Calu3 (cell line): ENCODE measurements around the gene SLC2A13. TPM values are rescaled to one million over a fixed set of nuclear protein-coding genes. Genes with fewer than 3 reads are reported as not detected.
"Not testable (repeated sequence)": the region's sequence is repeated elsewhere in the genome, so short reads cannot be mapped to it uniquely, and the experiment has no call there.

Experiments used
- BruUV-seq: library from RNA; stranded (reverse); fragments of 400-500 nt; replicated peaks from 2 replicates; lab custom pipeline; 2021; lab: Mats Ljungman, UMichigan
- CTCF ChIA-PET: fragments of 300-600 bp; sonication (Branson Sonifier 250); formaldehyde crosslinking; loops from one replicate; lab custom pipeline; 2022; ENCODE audit warnings: antibody characterized with exemption; lab: Charles Lee
- DNase-seq: peaks from one replicate; pipeline ENCODE4 v3.0.0; 2022
- H3K27ac Mint-ChIP-seq: one replicate; pipeline ENCODE4 v1.8.0; 2022; ENCODE audit warnings: mixed read lengths; ENCODE audit not compliant: unreplicated experiment
- H3K27me3 Mint-ChIP-seq: one replicate; pipeline ENCODE4 v1.8.0; 2022; ENCODE audit warnings: mixed read lengths; ENCODE audit not compliant: unreplicated experiment
- H3K36me3 Mint-ChIP-seq: one replicate; pipeline ENCODE4 v1.8.0; 2022; ENCODE audit warnings: mild to moderate bottlenecking, moderate library complexity, mixed read lengths; ENCODE audit not compliant: insufficient read depth, unreplicated experiment
- H3K4me1 Mint-ChIP-seq: one replicate; pipeline ENCODE4 v1.8.0; 2022; ENCODE audit warnings: mild to moderate bottlenecking, low read depth, mixed read lengths; ENCODE audit not compliant: unreplicated experiment
- H3K4me3 Mint-ChIP-seq: one replicate; pipeline ENCODE4 v1.8.0; 2022; ENCODE audit warnings: mild to moderate bottlenecking, low read depth, moderate library complexity, mixed read lengths; ENCODE audit not compliant: unreplicated experiment
- H3K9me3 Mint-ChIP-seq: one replicate; pipeline ENCODE4 v1.8.0; 2022; ENCODE audit warnings: low read depth, mixed read lengths; ENCODE audit not compliant: unreplicated experiment
- intact Hi-C: fragments of 100-400 bp; cut with micrococcal nuclease; formaldehyde crosslinking; loops from one replicate; pipeline ENCODE4 v1.10.0; 2022; ENCODE audit not compliant: unreplicated experiment
- total RNA-seq: library from RNA; stranded (reverse); gene quantifications from 2 replicates; pipeline ENCODE4 v1.2.3, GENCODE V29; 2022
- TF ChIP-seq, protein P1 (sequence below): fragments of 200-600 bp; IDR thresholded peaks from one replicate; pipeline ENCODE4 v1.8.0; 2022; ENCODE audit warnings: antibody characterized with exemption; ENCODE audit not compliant: unreplicated experiment

SLC2A13 gene
- total RNA-seq, 1 experiment from 2014 or later = 9.4 TPM

DNA sequence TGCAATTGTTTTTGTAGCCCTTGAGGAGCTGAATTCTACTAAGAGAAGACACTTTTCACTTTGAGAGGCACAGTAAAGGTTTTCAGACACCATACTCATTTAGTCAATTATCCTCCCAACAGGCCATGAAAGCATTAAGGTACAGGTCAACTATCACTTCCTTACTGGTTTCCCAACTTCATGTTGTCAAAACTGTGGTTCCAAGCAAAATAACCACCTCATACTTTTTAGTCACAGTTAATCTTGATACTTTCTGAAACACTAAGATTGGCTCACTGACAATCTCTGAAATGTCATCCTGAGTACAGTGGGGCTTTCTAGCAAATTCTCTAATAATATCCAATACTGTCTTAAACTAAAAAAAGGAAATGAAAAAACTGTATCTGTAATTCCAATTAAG lies 71.7 kb downstream of the SLC2A13 start:
- CTCF ChIA-PET = no interaction called here
- no peak overlapping the region for H3K4me3 Mint-ChIP-seq
- DNase-seq = no peak
- peaks cover 9% of the 10 kb centered on the region for H3K4me1 Mint-ChIP-seq
- H3K27ac Mint-ChIP-seq = no peak overlapping the region
- TF ChIP-seq, protein P1, sequence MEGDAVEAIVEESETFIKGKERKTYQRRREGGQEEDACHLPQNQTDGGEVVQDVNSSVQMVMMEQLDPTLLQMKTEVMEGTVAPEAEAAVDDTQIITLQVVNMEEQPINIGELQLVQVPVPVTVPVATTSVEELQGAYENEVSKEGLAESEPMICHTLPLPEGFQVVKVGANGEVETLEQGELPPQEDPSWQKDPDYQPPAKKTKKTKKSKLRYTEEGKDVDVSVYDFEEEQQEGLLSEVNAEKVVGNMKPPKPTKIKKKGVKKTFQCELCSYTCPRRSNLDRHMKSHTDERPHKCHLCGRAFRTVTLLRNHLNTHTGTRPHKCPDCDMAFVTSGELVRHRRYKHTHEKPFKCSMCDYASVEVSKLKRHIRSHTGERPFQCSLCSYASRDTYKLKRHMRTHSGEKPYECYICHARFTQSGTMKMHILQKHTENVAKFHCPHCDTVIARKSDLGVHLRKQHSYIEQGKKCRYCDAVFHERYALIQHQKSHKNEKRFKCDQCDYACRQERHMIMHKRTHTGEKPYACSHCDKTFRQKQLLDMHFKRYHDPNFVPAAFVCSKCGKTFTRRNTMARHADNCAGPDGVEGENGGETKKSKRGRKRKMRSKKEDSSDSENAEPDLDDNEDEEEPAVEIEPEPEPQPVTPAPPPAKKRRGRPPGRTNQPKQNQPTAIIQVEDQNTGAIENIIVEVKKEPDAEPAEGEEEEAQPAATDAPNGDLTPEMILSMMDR = no peak
- H3K27me3 Mint-ChIP-seq = no peaks in the 10 kb centered on the region
- no peaks in the 10 kb centered on the region for H3K36me3 Mint-ChIP-seq
- intact Hi-C loops = loop anchor here (5.0 kb wide), 1 partner anchor 73 kb away; the partner anchor contains the start of gene SLC2A13
- no TSS peak for BruUV-seq
- no peaks in the 10 kb centered on the region for H3K9me3 Mint-ChIP-seq

DNA sequence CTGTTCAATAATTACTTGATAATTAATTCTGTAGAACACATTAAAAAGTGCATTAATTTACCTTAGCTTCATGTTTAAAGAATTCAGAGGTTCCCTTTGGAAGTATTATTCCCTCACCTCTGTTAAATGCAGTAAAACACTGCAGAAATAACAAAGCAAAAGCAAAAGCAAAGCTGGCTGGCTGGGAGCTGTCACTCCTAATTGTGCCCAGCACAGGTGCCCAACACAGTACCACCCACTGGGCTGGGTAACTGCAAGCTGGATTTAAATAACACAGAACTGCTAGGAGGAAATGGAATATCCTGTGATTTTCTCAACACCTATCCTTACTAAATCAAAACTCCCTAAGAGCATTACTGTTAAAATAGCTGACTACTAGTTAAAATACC lies 72.6 kb downstream of the SLC2A13 start:
- Mint-ChIP-seq H3K27me3 (no peaks in the 10 kb centered on the region), H3K36me3 (no peaks in the 10 kb centered on the region), H3K4me3 (no peak overlapping the region), H3K27ac (no peak overlapping the region), H3K4me1 (peaks cover 9% of the 10 kb centered on the region), H3K9me3 (no peaks in the 10 kb centered on the region)
- no TSS peak for BruUV-seq
- DNase-seq = no peak
- intact Hi-C loops = loop anchor here (5.0 kb wide), 1 partner anchor 74 kb away; the partner anchor contains the start of gene SLC2A13
- TF ChIP-seq, protein P1 = no peak
- CTCF ChIA-PET = no interaction called here

DNA sequence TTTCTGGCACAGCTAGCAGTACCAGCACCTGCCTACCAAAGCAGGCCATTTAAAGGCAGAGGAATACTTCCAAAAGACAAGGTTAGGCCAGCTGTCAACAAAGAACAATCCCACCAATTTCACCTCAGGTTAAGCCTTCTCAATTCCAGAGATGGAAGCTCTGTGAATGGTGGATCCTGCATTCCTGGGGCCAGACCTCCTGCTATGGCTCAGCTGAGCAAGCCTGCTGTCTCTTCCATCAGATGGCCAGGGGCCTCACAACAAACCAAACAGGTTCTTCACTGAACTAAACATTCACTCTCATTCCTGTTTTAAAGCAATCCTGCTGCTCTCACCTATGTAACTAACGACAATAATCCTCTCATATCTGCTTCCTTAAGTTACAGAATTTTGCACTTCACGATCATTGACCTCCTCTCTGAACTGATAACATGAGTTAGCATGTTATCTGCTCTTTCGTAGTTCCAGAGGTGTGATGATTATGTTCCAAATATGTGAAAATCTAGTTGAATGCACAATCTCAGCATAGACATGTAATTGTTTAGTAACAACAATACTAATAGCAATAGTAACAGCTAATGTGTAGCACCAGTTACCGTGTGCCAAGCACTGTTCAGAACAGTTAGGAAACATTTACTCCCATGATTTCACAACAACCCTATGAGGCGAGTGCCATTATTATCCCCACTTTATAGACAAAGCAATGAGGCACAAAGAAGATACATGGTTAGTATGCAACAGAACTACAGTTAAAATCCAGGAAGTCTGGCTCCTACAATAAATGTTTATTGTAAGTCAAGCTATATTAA lies 73.2 kb downstream of the SLC2A13 start:
- H3K27ac Mint-ChIP-seq = no peak overlapping the region
- no peak for DNase-seq
- H3K4me3 Mint-ChIP-seq = no peak overlapping the region
- H3K36me3 Mint-ChIP-seq = no peaks in the 10 kb centered on the region
- CTCF ChIA-PET = interaction anchor here (1.4 kb wide), 1 partner anchor 21 kb away, joined by 5 read pairs; no protein-coding TSS in a partner anchor
- H3K4me1 Mint-ChIP-seq = peaks cover 9% of the 10 kb centered on the region
- BruUV-seq = no TSS peak
- no peaks in the 10 kb centered on the region for H3K9me3 Mint-ChIP-seq
- TF ChIP-seq, protein P1 = no peak
- no peaks in the 10 kb centered on the region for H3K27me3 Mint-ChIP-seq
- intact Hi-C loops = loop anchor here (5.0 kb wide), 1 partner anchor 75 kb away; the partner anchor contains the start of gene SLC2A13

DNA sequence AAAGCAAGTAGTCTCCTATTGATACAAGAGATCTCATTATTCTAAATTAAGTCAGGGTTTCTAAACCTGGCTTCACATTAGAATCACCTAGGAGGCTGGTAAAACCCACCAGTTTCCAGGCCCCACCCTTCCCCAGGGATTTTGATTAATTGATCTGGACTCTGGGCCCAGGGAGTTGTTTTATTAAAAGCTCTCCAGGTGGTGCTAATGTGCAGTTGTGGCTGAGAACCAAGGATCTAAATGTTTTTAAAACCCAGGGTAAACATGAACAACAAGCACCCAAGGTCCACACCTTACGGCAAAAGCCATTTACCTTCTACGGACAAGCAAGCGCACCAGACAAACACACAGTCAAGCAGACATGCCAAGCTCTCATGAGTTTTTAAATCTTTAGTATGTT lies 73.9 kb downstream of the SLC2A13 start:
- H3K27me3 Mint-ChIP-seq = no peaks in the 10 kb centered on the region
- H3K36me3 Mint-ChIP-seq = no peaks in the 10 kb centered on the region
- no peaks in the 10 kb centered on the region for H3K9me3 Mint-ChIP-seq
- no TSS peak for BruUV-seq
- intact Hi-C loops = loop anchor here (5.0 kb wide), 1 partner anchor 75 kb away; the partner anchor contains the start of gene SLC2A13
- no peak for DNase-seq
- no peak overlapping the region for H3K4me3 Mint-ChIP-seq
- TF ChIP-seq, protein P1 = no peak
- CTCF ChIA-PET = interaction anchor here (1.4 kb wide), 1 partner anchor 21 kb away, joined by 5 read pairs; no protein-coding TSS in a partner anchor
- peaks cover 9% of the 10 kb centered on the region for H3K4me1 Mint-ChIP-seq
- H3K27ac Mint-ChIP-seq = no peak overlapping the region

DNA sequence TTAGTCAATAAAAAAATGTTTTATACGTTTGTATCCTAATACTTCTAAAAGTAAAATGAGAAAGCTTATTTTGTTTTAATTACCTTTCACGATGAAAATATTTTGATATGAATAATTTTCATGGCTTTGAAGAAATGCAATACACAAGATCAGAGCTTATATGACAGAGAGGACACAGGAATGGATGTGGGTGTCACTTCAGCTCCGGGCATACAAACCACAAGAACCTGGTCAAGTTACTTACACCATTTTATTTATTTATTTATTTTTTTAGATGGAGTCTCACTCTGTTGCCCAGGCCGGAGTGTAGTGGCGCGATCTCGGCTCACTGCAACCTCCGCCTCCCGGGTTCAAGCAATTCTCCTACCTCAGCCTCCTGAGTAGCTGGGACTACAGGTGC lies 74.9 kb downstream of the SLC2A13 start:
- intact Hi-C loops = loop anchor here (5.0 kb wide), 1 partner anchor 76 kb away; the partner anchor contains the start of gene SLC2A13
- H3K27me3 Mint-ChIP-seq, H3K27ac Mint-ChIP-seq, H3K4me1 Mint-ChIP-seq, H3K4me3 Mint-ChIP-seq, H3K36me3 Mint-ChIP-seq, BruUV-seq, DNase-seq, H3K9me3 Mint-ChIP-seq, CTCF ChIA-PET: not testable (repeated sequence)
